Liver (tissue), 3 donors: ENCODE data around the gene GPR33.

Experiments
- RAD21 ChIP-seq, 2 donors: IDR thresholded peaks; 2 replicates each; pipeline ENCODE4 v1.6.1; 2016; ENCODE audit warnings: antibody characterized with exemption in 2 of 2, mild to moderate bottlenecking in 2 of 2
- TF ChIP-seq, protein P1 (sequence below): IDR thresholded peaks from 2 replicates; pipeline ENCODE4 v1.6.1; 2016; ENCODE audit warnings: antibody characterized with exemption
- TF ChIP-seq, protein P2 (sequence below): fragments of 150-350 bp; IDR thresholded peaks from 2 replicates; pipeline ENCODE4 v1.5.1; 2017; ENCODE audit warnings: improper control_type of control experiment, low read depth, low read length; ENCODE audit not compliant: missing input control
- donor health status: healthy.
- donor health status: healthy.

DNA sequence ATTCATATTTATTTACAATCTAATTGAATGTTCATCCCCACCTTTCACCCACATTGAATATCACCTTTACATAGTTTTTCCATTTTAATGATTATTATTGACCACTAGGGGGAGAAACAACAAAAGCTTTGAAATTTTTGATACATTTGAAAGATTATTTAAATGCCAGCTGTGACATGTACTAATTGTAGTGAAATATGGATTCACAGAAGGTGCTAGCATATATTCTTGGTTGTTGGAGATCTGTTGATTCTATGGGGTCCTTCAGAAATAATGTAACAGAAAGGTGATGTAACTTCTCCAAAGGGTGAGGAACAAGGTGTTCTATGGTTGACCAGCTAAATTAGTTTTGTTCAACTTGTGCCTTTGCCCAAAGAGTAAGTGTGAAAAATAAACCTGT, 22.4 kb upstream of the GPR33 start:
- TF ChIP-seq, protein P1, sequence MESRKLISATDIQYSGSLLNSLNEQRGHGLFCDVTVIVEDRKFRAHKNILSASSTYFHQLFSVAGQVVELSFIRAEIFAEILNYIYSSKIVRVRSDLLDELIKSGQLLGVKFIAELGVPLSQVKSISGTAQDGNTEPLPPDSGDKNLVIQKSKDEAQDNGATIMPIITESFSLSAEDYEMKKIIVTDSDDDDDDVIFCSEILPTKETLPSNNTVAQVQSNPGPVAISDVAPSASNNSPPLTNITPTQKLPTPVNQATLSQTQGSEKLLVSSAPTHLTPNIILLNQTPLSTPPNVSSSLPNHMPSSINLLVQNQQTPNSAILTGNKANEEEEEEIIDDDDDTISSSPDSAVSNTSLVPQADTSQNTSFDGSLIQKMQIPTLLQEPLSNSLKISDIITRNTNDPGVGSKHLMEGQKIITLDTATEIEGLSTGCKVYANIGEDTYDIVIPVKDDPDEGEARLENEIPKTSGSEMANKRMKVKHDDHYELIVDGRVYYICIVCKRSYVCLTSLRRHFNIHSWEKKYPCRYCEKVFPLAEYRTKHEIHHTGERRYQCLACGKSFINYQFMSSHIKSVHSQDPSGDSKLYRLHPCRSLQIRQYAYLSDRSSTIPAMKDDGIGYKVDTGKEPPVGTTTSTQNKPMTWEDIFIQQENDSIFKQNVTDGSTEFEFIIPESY, result no peak
- TF ChIP-seq, protein P2, sequence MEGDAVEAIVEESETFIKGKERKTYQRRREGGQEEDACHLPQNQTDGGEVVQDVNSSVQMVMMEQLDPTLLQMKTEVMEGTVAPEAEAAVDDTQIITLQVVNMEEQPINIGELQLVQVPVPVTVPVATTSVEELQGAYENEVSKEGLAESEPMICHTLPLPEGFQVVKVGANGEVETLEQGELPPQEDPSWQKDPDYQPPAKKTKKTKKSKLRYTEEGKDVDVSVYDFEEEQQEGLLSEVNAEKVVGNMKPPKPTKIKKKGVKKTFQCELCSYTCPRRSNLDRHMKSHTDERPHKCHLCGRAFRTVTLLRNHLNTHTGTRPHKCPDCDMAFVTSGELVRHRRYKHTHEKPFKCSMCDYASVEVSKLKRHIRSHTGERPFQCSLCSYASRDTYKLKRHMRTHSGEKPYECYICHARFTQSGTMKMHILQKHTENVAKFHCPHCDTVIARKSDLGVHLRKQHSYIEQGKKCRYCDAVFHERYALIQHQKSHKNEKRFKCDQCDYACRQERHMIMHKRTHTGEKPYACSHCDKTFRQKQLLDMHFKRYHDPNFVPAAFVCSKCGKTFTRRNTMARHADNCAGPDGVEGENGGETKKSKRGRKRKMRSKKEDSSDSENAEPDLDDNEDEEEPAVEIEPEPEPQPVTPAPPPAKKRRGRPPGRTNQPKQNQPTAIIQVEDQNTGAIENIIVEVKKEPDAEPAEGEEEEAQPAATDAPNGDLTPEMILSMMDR, result peak; percentile 39
- TF ChIP-seq RAD21 (IDR thresholded peaks at IDR 0.05), result peak; percentile 83 to 85
